Loucy (cell line): ENCODE data around the gene C10orf67.

ENCODE experiments used
- H2AFZ ChIP-seq: fragments of 200-600 bp; sonication (generic); 2 replicates; pipeline ENCODE4 v1.6.0; 2016; ENCODE audit warnings: antibody characterized with exemption, mild to moderate bottlenecking, low read length, moderate library complexity
- H3F3A ChIP-seq: fragments of 200-600 bp; 2 replicates; pipeline ENCODE4 v1.6.0; 2016; ENCODE audit warnings: antibody characterized with exemption, low read depth, mild to moderate bottlenecking
- H3K27me3 ChIP-seq: fragments of 200-600 bp; sonication (generic); 2 replicates; pipeline ENCODE4 v1.6.1; 2014; ENCODE audit warnings: low read length, mild to moderate bottlenecking; ENCODE audit not compliant: insufficient read depth, poor library complexity, severe bottlenecking
- H3K36me3 ChIP-seq: fragments of 200-600 bp; sonication (generic); 2 replicates; pipeline ENCODE4 v1.6.1; 2016; ENCODE audit warnings: low read length; ENCODE audit not compliant: insufficient read depth
- H3K4me1 ChIP-seq: fragments of 200-600 bp; sonication (generic); 2 replicates; pipeline ENCODE4 v1.5.1; 2014; ENCODE audit warnings: low read length, mild to moderate bottlenecking; ENCODE audit not compliant: insufficient read depth, poor library complexity, severe bottlenecking
- H3K4me2 ChIP-seq: fragments of 200-600 bp; sonication (generic); 2 replicates; pipeline ENCODE4 v1.6.0; 2014; ENCODE audit warnings: antibody characterized with exemption, low read length, low read depth, mild to moderate bottlenecking; ENCODE audit not compliant: poor library complexity, severe bottlenecking
- H3K4me3 ChIP-seq: fragments of 200-600 bp; sonication (generic); 2 replicates; pipeline ENCODE4 v1.5.1; 2014; ENCODE audit warnings: low read length, mild to moderate bottlenecking, mixed read lengths; ENCODE audit not compliant: poor library complexity, severe bottlenecking
- H3K79me2 ChIP-seq: fragments of 200-600 bp; sonication (generic); 2 replicates; pipeline ENCODE4 v1.6.1; 2014; ENCODE audit warnings: low read length; ENCODE audit not compliant: insufficient read depth
- H3K9ac ChIP-seq: fragments of 200-600 bp; sonication (generic); 2 replicates; pipeline ENCODE4 v1.6.0; 2014; ENCODE audit warnings: mild to moderate bottlenecking, low read depth, low read length, moderate library complexity; ENCODE audit not compliant: poor library complexity, severe bottlenecking
- H3K9me2 ChIP-seq: fragments of 200-600 bp; sonication (generic); replicated peaks from 2 replicates; pipeline ENCODE4 v1.6.1; 2016; ENCODE audit warnings: low read depth, low read length, mixed read lengths
- H3K9me3 ChIP-seq: fragments of 200-600 bp; sonication (generic); 2 replicates; pipeline ENCODE4 v1.6.1; 2014; ENCODE audit warnings: mild to moderate bottlenecking, antibody characterized with exemption, low read length, low read depth; ENCODE audit not compliant: insufficient read depth
- H4K20me1 ChIP-seq: fragments of 200-600 bp; sonication (generic); 2 replicates; pipeline ENCODE4 v1.6.0; 2014; ENCODE audit warnings: antibody characterized with exemption, low read length, mild to moderate bottlenecking; ENCODE audit not compliant: insufficient read depth, poor library complexity, severe bottlenecking
- EZH2phosphoT487 ChIP-seq: fragments of 200-600 bp; IDR thresholded peaks from 2 replicates; pipeline ENCODE4 v1.6.1; 2018; ENCODE audit warnings: antibody characterized with exemption, mild to moderate bottlenecking, moderate library complexity, borderline replicate concordance
- TF ChIP-seq, protein P1 (sequence below): fragments of 200-600 bp; sonication (generic); conservative IDR thresholded peaks from 2 replicates; pipeline ENCODE4 v1.5.1; 2014; ENCODE audit warnings: mild to moderate bottlenecking, antibody characterized with exemption, low read length

The C10orf67 gene

DNA sequence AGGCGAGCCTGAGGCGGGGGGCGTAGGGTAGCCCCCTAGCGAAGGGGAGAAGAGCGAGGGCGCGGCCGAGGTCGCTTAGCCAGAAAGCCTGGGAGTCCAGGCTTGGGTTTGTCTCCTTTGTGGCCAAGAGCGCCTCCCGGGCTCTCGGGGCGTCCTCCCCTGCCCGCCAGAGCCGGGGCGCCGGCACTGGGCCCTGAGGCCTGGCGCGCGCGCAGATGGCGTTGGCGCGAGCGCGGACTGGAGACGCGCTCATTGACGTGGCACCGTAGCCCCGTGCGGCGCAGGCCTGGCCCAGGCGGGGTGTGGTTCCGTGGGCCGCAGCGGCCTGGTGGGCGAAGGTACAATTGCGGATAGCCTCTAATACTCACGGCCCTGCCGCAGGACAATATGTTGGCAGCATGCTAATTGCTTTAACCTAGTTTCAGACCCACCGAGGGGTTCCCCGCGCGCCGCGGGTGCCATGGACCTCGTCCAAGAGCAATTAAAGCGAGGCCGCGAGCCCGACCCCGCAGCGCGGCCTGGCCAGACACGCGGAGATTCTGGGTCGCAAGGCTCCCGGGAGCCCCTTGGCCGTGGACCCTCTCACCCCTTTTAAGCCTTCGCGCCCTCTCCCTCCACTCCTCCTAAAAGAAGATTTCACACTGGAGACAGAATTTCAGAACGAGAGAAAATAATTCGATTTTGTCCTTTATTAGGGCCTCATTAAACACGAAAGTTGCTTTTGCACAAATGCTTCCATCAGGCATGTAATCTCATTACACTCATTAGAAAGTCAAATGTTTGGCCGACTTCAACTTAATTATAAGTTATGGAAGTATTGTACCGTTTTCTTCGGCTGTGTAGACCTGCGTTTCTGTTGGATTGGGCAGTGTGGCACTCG, 149.4 kb downstream of the C10orf67 start:
- H3K4me1 ChIP-seq: peaks cover 5% of the 10 kb centered on the region
- no peak overlapping the region for H3K4me3 ChIP-seq
- H4K20me1 ChIP-seq: no peaks in the 10 kb centered on the region
- H3K9me3 ChIP-seq: no peaks in the 10 kb centered on the region
- H3F3A ChIP-seq: no peaks in the 10 kb centered on the region
- no peaks in the 10 kb centered on the region for H3K27me3 ChIP-seq
- TF ChIP-seq, protein P1, sequence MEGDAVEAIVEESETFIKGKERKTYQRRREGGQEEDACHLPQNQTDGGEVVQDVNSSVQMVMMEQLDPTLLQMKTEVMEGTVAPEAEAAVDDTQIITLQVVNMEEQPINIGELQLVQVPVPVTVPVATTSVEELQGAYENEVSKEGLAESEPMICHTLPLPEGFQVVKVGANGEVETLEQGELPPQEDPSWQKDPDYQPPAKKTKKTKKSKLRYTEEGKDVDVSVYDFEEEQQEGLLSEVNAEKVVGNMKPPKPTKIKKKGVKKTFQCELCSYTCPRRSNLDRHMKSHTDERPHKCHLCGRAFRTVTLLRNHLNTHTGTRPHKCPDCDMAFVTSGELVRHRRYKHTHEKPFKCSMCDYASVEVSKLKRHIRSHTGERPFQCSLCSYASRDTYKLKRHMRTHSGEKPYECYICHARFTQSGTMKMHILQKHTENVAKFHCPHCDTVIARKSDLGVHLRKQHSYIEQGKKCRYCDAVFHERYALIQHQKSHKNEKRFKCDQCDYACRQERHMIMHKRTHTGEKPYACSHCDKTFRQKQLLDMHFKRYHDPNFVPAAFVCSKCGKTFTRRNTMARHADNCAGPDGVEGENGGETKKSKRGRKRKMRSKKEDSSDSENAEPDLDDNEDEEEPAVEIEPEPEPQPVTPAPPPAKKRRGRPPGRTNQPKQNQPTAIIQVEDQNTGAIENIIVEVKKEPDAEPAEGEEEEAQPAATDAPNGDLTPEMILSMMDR: no peak
- no peak for TF ChIP-seq EZH2phosphoT487
- H3K4me2 ChIP-seq: no peak overlapping the region
- no peaks in the 10 kb centered on the region for H3K36me3 ChIP-seq
- no peak overlapping the region for H2AFZ ChIP-seq
- H3K9ac ChIP-seq: no peak overlapping the region
- H3K9me2 ChIP-seq: no peaks in the 10 kb centered on the region
- H3K79me2 ChIP-seq: no peaks in the 10 kb centered on the region

DNA sequence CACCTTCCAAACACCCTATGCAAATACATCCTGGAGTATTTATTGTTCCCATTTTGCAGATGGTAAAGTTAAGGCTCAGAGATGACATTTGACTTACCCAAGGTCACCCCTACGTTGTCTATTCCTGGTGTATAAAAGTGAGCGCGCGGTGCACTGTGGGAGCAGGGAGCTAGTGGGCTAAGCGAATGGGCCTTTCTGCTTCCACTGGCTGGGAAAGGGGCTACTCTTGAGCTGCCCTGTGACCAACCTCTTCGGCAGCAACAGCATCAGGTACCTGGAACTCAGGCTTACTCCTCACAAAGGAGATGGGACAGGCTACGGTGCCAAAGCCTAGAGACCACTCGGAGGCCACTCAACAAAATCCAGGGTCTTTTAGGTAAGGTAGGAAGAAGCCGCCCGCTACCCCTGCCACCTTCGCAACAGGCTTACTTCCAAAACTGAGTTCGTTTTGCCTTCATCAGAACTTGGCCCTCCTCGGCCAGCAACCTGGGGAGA, 150.1 kb downstream of the C10orf67 start:
- Histone ChIP-seq H3K9ac (no peak overlapping the region), H3K79me2 (no peaks in the 10 kb centered on the region), H3K27me3 (no peaks in the 10 kb centered on the region), H3F3A (no peaks in the 10 kb centered on the region), H3K4me3 (no peak overlapping the region), H3K4me2 (no peak overlapping the region), H2AFZ (no peak overlapping the region), H3K36me3 (no peaks in the 10 kb centered on the region), H3K4me1 (peaks cover under 1% of the 10 kb centered on the region), H3K9me3 (no peaks in the 10 kb centered on the region), H4K20me1 (no peaks in the 10 kb centered on the region), H3K9me2 (no peaks in the 10 kb centered on the region)
- TF ChIP-seq, protein P1: no peak
- no peak for TF ChIP-seq EZH2phosphoT487

DNA sequence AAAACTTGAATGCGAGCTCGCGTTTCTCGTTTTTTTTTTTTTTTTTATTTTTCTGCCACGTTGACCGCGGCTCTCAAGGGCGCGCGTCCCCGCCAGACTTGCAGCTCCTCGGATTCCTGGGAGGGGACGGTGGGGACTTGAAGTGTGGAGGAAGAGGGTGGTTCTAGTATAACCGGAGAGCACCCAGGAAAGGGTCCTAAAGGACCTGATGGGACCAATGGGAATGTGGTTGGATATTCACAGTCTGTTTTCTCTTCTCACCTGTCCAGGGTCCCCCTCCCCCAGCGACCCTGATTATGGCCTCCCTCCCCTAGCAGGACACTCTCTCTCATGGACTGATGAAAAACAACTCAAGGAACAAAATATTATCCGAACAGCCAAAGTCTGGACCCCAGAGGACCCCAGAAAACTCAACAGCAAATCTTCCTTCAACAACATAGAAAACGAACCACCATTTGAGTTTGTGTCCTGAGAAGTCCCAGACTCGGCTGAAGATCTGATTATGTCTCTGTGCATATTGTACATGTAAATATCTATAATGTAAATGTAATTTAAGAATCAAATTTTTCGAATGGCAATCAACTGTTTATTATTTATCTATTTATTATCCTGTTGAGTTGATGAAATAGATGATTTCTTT, 151.0 kb downstream of the C10orf67 start:
- H3K36me3 ChIP-seq: no peaks in the 10 kb centered on the region
- H3K27me3 ChIP-seq: no peaks in the 10 kb centered on the region
- H4K20me1 ChIP-seq: no peaks in the 10 kb centered on the region
- no peak overlapping the region for H2AFZ ChIP-seq
- H3K4me3 ChIP-seq: no peak overlapping the region
- H3K79me2 ChIP-seq: no peaks in the 10 kb centered on the region
- no peaks in the 10 kb centered on the region for H3F3A ChIP-seq
- H3K4me1 ChIP-seq: no peaks in the 10 kb centered on the region
- no peak overlapping the region for H3K9ac ChIP-seq
- H3K4me2 ChIP-seq: no peak overlapping the region
- no peaks in the 10 kb centered on the region for H3K9me3 ChIP-seq
- no peaks in the 10 kb centered on the region for H3K9me2 ChIP-seq
- TF ChIP-seq, protein P1: no peak
- TF ChIP-seq EZH2phosphoT487: no peak
